Measurements from ENCODE around the gene KHDRBS2.

Gene KHDRBS2

DNA sequence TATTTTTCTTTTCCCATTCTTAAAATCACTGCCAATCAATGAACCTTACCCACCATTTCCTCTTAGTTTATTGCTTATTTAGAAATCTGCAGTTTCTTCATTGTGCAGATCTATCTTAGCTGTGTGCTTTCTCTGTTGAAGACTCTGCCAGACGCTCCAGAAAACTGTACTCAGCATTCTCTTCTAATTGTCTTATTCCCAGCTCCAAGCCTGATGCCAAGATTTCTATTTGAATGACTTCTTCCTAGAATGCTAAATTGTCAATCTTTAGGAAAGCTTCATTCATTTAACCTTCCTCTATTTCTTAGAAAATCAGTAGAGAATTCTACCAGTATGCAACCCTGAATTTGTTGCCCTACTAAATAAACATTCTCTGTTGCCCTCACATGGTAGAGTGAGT is 308.9 kb downstream of the KHDRBS2 start:
- no peak for DNase-seq (ENCODE audit: low read depth)
- TF ChIP-seq, protein P1, sequence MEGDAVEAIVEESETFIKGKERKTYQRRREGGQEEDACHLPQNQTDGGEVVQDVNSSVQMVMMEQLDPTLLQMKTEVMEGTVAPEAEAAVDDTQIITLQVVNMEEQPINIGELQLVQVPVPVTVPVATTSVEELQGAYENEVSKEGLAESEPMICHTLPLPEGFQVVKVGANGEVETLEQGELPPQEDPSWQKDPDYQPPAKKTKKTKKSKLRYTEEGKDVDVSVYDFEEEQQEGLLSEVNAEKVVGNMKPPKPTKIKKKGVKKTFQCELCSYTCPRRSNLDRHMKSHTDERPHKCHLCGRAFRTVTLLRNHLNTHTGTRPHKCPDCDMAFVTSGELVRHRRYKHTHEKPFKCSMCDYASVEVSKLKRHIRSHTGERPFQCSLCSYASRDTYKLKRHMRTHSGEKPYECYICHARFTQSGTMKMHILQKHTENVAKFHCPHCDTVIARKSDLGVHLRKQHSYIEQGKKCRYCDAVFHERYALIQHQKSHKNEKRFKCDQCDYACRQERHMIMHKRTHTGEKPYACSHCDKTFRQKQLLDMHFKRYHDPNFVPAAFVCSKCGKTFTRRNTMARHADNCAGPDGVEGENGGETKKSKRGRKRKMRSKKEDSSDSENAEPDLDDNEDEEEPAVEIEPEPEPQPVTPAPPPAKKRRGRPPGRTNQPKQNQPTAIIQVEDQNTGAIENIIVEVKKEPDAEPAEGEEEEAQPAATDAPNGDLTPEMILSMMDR (IDR thresholded peaks at IDR 0.05; ENCODE audit: low read depth, low read length, missing control alignments), result no peak
- no peak overlapping the region for H3K4me3 ChIP-seq (ENCODE audit: low read depth, low read length)
- in situ Hi-C loops (cut with HindIII; ENCODE audit: low sequenced_read_pairs), result no loop called here

DNA sequence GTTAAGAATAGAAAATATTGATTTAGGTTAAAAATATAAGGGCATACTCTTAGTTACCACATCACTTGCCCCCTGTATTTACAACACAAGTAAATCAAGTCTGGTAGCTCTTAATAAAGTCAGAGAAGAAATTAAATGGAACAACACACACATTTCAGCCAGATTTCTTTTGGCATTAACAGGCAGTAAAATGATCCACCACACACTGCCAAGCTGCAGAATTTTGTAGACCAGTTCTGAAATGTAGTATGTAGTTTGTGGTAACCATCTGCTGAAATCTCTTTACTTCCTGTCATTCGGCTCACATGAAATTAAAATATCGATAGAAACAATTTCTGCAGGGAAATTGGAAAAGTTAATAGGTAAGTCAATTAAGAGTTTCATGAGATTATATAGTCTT is 326.8 kb downstream of the KHDRBS2 start:
- in situ Hi-C loops (cut with HindIII; ENCODE audit: low sequenced_read_pairs), result no loop called here
- TF ChIP-seq, protein P1 (IDR thresholded peaks at IDR 0.05; ENCODE audit: low read depth, low read length, missing control alignments), result no peak
- no peak for DNase-seq (ENCODE audit: low read depth)
- H3K4me3 ChIP-seq (ENCODE audit: low read depth, low read length), result no peak overlapping the region

DNA sequence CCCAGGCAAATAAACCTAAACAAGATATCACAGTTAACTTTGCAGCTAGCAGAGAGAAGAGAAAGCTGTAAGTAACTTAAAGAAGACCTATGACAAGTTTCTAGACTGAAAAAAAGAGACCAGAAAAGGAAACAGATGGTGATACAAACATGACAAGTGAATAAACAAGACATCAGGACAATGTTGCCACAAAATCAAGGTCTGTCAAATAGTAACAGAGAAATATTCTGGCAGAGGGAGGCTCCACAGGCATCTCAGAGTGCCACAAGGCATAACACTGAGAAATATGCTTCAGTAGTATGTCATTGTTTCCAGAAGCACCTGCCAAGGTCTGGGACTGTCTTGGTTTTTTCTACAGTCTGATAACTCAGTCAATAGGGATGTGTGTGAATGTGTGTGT is 332.2 kb downstream of the KHDRBS2 start:
- in situ Hi-C loops (cut with HindIII; ENCODE audit: low sequenced_read_pairs), result no loop called here
- DNase-seq (ENCODE audit: low read depth), result no peak
- no peak overlapping the region for H3K4me3 ChIP-seq (ENCODE audit: low read depth, low read length)
- TF ChIP-seq, protein P1 (IDR thresholded peaks at IDR 0.05; ENCODE audit: low read depth, low read length, missing control alignments), result no peak

DNA sequence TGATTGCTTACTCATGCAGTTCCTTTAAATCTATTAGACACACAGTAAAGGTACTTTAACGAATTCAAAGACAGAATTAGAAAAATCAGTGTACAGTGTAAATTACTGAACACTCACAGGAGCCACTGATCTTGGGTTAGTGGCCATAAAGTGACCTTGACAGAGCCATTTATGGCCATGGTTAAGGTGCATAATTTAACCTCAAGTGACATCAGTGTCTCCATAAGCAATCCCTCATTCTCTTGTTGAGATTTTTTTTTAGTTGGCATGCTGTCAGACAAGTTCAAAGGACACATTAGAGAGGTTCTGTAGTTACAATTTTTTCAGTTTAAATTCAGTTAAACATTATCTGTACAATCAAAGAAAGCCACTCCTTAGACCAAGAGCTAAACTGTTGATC is 334.4 kb downstream of the KHDRBS2 start:
- in situ Hi-C loops (cut with HindIII; ENCODE audit: low sequenced_read_pairs), result no loop called here
- TF ChIP-seq, protein P1 (IDR thresholded peaks at IDR 0.05; ENCODE audit: low read depth, low read length, missing control alignments), result no peak
- H3K4me3 ChIP-seq (ENCODE audit: low read depth, low read length), result no peak overlapping the region
- no peak for DNase-seq (ENCODE audit: low read depth)

DNA sequence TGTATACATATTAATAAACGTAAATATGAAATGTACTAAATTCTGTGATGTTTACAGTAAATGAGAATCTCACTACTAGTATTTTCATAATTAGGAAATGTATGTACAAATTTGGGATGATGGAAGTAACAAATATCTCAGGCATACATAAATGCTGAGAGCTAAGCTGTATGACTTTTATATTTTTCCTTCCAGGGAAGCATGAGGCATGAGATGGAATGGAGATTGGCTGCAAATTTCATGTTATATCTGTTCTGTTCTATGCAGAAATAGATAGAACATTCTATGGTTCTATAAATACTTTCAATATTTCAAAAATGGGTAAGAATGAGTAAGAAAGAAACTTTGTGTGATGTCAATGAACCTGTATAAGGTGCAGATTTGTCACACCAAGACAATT is 335.2 kb downstream of the KHDRBS2 start:
- DNase-seq (ENCODE audit: low read depth), result no peak
- in situ Hi-C loops (cut with HindIII; ENCODE audit: low sequenced_read_pairs), result no loop called here
- TF ChIP-seq, protein P1 (IDR thresholded peaks at IDR 0.05; ENCODE audit: low read depth, low read length, missing control alignments), result no peak
- no peak overlapping the region for H3K4me3 ChIP-seq (ENCODE audit: low read depth, low read length)

DNA sequence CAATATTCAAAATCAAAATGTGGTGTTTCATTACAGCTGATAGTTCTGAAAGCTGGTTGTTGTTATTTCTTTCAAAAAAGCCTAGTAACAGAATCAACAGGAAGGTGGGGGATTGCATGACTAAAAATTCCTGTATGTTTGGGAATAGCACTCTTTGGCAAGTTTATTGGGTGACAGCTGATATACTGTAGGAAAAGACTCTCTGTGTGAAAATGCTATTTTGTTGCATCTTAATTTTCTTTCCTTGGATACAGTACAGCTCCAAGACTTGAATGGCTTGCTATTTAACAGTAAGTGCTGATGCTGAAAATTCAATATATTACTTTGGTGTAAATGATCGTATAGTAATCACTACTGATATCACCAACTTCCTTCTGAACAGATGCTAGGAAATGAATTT is 336.1 kb downstream of the KHDRBS2 start:
- in situ Hi-C loops (cut with HindIII; ENCODE audit: low sequenced_read_pairs), result no loop called here
- DNase-seq (ENCODE audit: low read depth), result no peak
- no peak overlapping the region for H3K4me3 ChIP-seq (ENCODE audit: low read depth, low read length)
- TF ChIP-seq, protein P1 (IDR thresholded peaks at IDR 0.05; ENCODE audit: low read depth, low read length, missing control alignments), result no peak

DNA sequence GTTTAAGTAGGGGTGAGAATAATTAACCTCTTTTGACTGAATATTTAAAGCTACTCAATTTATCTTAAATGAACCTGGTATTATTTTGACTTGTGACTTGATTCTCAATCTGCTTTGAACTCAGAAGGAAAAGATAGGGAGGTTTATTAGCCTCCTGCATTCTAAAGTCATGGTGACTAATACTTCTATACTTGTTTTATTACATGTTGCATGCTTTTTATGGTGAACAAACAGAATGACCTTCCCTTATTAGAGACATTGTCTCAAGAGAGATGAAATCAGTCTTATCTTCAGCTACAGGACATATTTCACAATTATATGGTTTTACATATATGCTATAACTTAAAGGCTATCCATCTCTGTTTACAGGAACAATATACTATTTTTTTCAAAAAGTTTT is 336.9 kb downstream of the KHDRBS2 start:
- no peak for DNase-seq (ENCODE audit: low read depth)
- in situ Hi-C loops (cut with HindIII; ENCODE audit: low sequenced_read_pairs), result no loop called here
- H3K4me3 ChIP-seq (ENCODE audit: low read depth, low read length), result no peak overlapping the region
- TF ChIP-seq, protein P1 (IDR thresholded peaks at IDR 0.05; ENCODE audit: low read depth, low read length, missing control alignments), result no peak

Measured in astrocyte of the cerebellum (primary cell).